Activated CD8-positive, alpha-beta memory T cell treated with anti-CD3 and anti-CD28 coated beads, Interleukin-2, amount 50 U/mL, for 1 hour (primary cell): ENCODE results near the gene SLCO2B1.

Source experiments
- DNase-seq: peaks from one replicate; pipeline ENCODE4 v3.0.0-alpha.2; 2020; ENCODE audit errors: extremely low read depth

Gene SLCO2B1

DNA sequence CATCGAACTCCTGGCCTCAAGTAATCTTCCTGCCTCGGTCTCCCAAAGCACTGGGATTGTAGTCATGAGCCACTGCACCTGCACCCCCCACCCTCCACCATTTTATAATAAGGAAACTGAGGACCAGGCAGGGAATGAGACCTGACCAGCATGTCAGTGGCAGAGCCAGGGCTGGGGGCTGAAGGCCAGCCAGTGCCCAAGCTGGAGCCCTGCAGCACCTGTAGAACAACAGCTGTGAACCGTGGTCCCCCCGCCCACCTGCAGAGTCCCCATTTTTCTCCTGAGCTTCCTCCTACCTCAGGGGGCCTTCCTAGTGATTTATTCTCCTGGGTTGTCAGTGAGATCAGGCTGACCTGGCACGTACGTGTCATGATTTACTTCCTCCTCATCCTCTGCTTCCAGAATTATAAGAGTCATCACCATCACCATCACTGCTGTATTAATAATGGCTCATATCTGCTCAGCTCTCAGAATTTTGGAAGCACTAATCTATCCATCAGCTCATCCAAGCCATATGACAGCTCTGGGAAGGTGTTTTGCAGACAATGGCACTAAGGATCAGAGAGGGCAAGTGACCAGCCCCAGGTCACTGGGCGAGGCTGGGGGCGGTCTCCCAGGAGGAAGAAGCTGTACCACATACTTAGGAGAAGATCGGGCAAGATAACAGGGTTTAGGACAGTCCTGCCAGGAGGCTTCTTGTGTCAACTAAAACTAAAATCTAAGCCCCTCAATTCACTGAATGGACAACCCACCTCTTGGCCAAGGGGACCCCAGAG is 5.5 kb upstream of the SLCO2B1 start:
- DNase-seq: no peak

DNA sequence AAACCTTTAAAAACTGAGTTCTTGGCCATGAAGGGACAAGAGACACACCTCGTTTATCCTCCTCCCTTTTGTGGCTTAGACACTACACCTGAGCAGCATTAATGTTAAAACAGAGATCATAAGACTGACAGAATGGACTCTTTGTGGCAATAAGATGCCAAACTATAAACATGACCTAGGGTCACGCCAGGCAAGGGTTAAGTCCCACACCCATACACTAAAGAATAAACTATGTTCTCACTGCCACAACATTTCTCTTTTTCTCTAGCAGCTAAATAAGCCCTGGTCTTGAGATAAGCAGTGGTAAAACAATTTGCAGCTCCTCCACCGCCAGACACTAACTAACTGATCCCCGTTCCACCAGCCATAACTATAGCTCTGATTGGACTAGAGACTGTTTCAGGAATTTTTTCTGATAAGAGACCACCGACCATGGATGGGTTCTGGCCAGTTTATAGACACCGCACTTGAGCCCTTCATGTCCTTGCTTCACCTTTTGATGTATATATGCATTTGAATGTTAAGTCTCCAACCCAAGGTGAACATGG is 4.9 kb upstream of the SLCO2B1 start:
- DNase-seq: no peak

DNA sequence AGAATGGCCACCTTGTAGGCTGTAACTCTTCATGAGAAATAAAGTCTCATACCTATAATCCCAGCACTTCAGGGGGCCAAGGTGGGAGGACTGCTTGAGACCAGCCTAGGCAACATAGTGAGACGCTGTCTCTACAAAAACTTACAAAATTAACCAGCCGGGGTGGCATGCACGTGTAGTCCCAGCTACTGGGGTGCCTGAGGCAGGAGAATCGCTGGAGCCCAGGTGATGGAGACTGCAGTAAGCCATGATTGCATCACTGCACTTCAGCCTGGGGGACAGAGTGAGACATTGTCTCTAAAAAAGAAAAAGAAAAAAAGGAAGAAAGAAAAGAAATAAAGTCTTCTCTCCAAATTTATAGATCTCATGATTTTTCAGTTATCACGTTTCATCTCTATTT is 4.2 kb upstream of the SLCO2B1 start:
- DNase-seq: no peak

GRCh38 chr11:75147191-75147874 is 3.6 kb upstream of the SLCO2B1 start:
- DNase-seq: no peak

GRCh38 chr11:75147875-75148263 is 3.0 kb upstream of the SLCO2B1 start:
- no peak for DNase-seq

- DNase-seq: no peak
Observed at GRCh38 chr11:75148436-75148983, 2.4 kb upstream of the SLCO2B1 start.

DNA sequence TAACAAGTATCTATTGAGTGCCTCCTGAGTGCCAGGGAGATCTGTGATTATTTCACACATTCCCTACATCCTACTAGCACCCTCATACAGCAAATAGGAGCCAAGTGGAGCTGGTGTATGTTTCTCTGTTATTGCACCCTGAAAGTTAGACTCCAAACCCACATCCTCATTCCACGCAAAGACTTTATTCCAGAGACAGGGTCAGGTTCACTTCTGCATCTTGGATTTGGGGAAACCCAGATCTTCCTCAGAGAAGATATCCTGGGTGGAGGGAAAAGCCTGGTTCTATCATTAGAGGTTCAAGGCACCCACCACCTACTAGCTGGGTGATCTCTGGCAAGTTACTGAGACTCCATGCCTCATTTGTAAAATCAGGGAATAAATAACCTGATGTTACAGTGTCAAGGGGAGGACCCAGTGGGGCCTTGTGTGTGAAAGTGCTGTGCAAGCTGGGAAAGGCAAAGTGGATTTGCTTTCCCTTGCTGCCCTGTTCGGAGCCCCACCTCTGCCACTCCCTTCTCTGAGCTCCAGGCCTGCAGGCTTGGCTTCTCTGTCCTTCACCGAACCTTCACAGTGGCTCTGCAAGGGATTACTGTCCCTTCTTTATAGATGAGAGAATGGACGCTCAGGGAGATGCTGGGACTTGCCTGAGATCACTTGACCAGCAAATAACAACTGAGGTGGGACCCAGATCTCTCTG is 991 bp upstream of the SLCO2B1 start:
- DNase-seq: no peak

DNA sequence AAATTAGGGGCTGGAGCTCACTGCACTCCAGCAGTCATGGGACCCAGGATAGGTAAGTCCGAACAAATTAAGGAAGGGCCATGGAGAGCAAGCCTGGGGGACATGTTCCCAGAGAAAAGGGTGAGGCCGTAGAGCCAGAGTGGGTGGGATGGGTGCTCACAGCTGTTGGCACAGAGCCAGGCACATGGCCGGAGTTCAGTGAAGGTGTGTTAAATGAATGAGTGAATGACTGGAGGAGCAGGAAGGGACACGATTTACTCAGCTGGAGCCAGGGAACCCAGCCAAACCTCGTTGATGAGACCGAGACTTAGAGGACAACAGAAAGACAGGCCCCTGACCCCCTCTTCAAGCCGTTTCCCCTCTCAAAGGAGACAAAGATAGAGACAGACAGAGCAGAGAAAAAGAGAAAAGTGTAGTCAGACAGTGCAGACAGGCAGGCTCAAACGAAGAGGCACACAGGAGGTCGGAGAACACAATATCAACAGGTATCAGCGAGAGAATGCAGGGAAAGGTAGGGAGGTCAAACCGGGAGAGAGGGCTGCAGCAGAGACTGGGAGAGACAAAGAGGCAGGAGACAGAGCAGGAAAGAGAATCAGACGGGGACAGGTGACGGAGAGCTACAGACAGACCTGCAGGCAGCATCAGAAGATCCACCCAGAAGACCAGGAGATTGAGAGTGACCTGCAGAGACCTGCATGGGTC is 590 bp downstream of the SLCO2B1 start:
- no peak for DNase-seq

- no peak for DNase-seq
Observed at GRCh38 chr11:75152090-75152489, 1.2 kb downstream of the SLCO2B1 start.

- no peak for DNase-seq
Observed at GRCh38 chr11:75152651-75153427, 1.9 kb downstream of the SLCO2B1 start.

DNA sequence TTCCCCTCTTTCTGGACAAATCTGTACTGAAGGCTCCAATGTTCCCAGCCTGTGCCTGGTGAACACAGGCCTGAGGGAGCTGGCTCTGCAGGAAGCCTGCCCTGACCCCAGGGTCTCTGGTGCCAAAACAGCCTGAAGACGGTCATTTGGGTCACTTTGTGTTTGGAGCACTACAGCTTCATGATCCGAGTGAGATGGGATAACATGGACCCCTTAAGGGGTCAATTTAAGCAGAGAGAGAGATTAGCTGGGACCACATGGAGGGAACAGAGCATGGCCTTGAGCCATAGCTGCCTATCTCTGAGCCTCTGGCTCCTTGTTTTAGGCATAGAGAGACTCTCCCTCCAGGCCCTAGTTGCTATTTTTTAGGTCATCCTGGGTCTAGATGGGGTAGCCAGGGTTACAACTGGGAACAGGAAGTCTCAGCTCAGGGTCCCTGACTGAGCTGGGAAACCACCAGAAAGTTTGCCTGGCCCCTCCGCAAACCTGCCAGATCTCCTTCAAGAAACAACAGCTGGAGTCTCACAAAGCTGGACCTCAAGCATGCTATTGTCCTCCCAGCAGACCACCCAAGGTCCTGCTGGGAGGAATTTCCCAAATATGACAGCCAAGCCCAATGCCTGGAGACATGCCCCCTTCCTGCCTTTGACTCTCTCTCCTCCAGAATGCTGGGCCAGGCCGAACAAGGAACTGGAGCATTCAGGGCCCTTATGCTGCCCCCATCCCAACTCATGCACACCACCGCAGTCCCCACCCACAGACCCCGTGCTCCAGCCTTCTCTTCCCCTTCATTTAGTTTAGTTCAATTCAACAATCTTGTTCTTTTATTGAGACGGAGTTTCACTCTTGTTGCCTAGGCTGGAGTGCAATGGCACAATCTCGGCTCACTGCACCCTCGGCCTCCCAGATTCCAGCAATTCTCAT is 4.0 kb downstream of the SLCO2B1 start:
- DNase-seq: no peak

- no peak for DNase-seq
Observed at GRCh38 chr11:75155570-75156422, 4.9 kb downstream of the SLCO2B1 start.

DNA sequence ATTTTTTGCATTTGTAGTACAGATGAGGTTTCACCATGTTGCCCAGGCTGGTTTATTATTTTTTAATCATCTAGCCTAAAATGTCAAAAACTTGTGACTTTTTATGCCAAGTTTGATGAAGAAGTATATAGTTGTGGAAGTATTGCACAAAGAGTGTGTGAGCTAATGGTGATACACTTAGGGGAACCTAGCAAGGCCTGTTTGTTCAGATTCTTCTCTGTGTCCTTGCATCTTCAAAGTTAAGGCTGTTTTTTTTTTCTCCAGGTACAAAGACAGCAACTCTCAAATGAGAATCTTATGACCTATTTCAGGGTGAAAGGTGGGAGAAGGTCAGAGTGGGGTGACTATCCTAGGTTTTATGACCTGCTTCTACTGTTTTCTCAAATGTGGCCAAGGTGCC is 7.3 kb downstream of the SLCO2B1 start:
- DNase-seq: no peak

- DNase-seq: no peak
Observed at GRCh38 chr11:75158696-75159150, 7.8 kb downstream of the SLCO2B1 start.

GRCh38 chr11:75159151-75159953 is 8.4 kb downstream of the SLCO2B1 start:
- no peak for DNase-seq

DNA sequence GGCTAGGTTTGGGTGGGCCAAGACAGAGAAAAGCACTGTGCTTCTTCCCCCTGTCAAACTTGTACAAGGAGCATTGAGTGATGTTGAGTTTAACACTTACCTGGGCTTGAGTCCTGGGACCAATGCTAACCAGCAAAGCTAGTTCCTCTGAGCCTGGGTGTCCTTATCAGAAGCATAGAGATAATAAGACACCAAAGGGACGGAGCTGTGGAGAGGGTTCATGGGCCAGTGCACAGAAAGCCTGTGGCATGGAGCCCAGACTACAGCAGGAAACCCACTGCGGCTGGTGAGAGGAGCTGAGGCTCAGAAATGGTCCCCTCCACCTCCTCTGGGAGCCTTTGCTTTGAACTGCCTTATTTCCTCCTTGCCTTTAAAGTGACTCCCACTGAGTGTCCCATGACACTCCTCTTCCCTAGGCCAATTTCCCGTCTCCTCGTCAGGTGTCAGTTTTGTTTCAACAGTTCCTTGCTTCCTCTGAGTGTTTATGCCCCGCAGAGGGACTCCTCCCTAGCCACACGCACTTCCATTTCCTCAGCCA is 9.4 kb downstream of the SLCO2B1 start:
- no peak for DNase-seq

DNA sequence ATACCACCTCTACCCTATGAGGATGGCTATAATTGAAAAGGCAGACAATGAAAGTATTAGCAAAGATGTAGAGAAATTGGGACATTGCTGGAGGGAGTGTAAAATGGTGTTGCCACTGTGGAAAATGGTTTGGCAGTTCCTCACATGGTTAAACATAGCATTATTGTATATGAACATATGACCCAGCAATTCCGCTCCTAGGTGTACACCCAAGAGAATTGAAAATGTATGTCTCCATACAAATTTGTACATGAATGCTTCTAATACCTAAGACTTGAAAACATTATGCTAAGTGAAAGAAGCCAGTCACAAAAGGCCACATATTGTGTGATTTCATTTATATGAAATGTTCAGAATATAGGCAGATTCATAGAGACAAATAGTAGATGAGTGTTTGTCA is 10.0 kb downstream of the SLCO2B1 start:
- DNase-seq: no peak
